OCI-LY7 (cell line): ENCODE results near the gene WDR4. TPM values are rescaled to one million over a fixed set of nuclear protein-coding genes. Genes with fewer than 3 reads are reported as not detected.

Experiments used
- BruUV-seq: library from RNA; stranded (reverse); fragments of 400-500 nt; replicated peaks from 2 replicates; lab custom pipeline; 2021; lab: Mats Ljungman, UMichigan
- CTCF ChIA-PET: fragments of 300-600 bp; sonication (Branson Sonifier 250); formaldehyde crosslinking; loops from one replicate; lab custom pipeline; 2022; ENCODE audit warnings: antibody characterized with exemption; ENCODE audit not compliant: unreplicated experiment; lab: Charles Lee
- POLR2A ChIA-PET: fragments of 300-600 bp; sonication (Branson Sonifier 250); formaldehyde crosslinking; loops from one replicate; lab custom pipeline; 2022; ENCODE audit warnings: antibody characterized with exemption; lab: Charles Lee
- DNase-seq: peaks from one replicate; pipeline ENCODE4 v3.0.0-alpha.2; 2015; ENCODE audit warnings: low spot score
- H2AFZ ChIP-seq: fragments of 200-600 bp; sonication (generic), shearing (Covaris generic); 2 replicates; pipeline ENCODE4 v1.6.1; 2014; ENCODE audit warnings: mild to moderate bottlenecking, antibody characterized with exemption, low read length, moderate library complexity
- H3K27ac ChIP-seq: fragments of 200-600 bp; sonication (generic); 2 replicates; pipeline ENCODE4 v1.5.1; 2014; ENCODE audit warnings: mixed run types, low read depth, mild to moderate bottlenecking, moderate library complexity, low read length, inconsistent platforms; ENCODE audit not compliant: poor library complexity, severe bottlenecking
- H3K36me3 ChIP-seq: fragments of 200-600 bp; sonication (generic); 2 replicates; pipeline ENCODE4 v1.6.1; 2014; ENCODE audit warnings: mild to moderate bottlenecking, antibody characterized with exemption, low read length, moderate library complexity, mixed read lengths; ENCODE audit not compliant: insufficient read depth
- H3K4me1 ChIP-seq: fragments of 200-600 bp; sonication (generic); 2 replicates; pipeline ENCODE4 v1.5.1; 2014; ENCODE audit warnings: mild to moderate bottlenecking, low read length; ENCODE audit not compliant: insufficient read depth, poor library complexity, severe bottlenecking
- H3K4me2 ChIP-seq: fragments of 200-600 bp; sonication (generic); 2 replicates; pipeline ENCODE4 v1.6.1; 2014; ENCODE audit warnings: mild to moderate bottlenecking, low read length
- H3K4me3 ChIP-seq: fragments of 200-600 bp; sonication (generic); 2 replicates; pipeline ENCODE4 v1.5.1; 2014; ENCODE audit warnings: mild to moderate bottlenecking, low read depth, low read length; ENCODE audit not compliant: poor library complexity, severe bottlenecking
- H3K79me2 ChIP-seq: fragments of 200-600 bp; sonication (generic); 2 replicates; pipeline ENCODE4 v1.6.1; 2016; ENCODE audit warnings: low read depth, mild to moderate bottlenecking, low read length, moderate library complexity, mixed read lengths; ENCODE audit not compliant: insufficient read depth
- H3K9me2 ChIP-seq: fragments of 200-600 bp; sonication (generic); 2 replicates; pipeline ENCODE4 v1.6.1; 2016; ENCODE audit warnings: mild to moderate bottlenecking, low read length, mixed read lengths; ENCODE audit not compliant: insufficient read depth
- H3K9me3 ChIP-seq: fragments of 200-600 bp; sonication (generic); 2 replicates; pipeline ENCODE4 v1.6.1; 2014; ENCODE audit warnings: mild to moderate bottlenecking, mixed run types, low read length, mixed read lengths
- H4K20me1 ChIP-seq: fragments of 200-600 bp; sonication (generic); 2 replicates; pipeline ENCODE4 v1.6.1; 2014; ENCODE audit warnings: mild to moderate bottlenecking, antibody characterized with exemption, low read length, moderate library complexity, mixed read lengths; ENCODE audit not compliant: insufficient read depth
- EZH2phosphoT487 ChIP-seq: fragments of 200-600 bp; sonication (generic); IDR thresholded peaks from 2 replicates; pipeline ENCODE4 v1.6.1; 2018; ENCODE audit warnings: low read depth, borderline replicate concordance, mild to moderate bottlenecking, mixed run types, antibody characterized with exemption, low read length, moderate library complexity, mixed read lengths
- intact Hi-C: fragments of 100-400 bp; cut with micrococcal nuclease; formaldehyde crosslinking; loops from one replicate; pipeline ENCODE4 v1.10.0; 2022; ENCODE audit not compliant: unreplicated experiment
- total RNA-seq, 2 experiments: library from RNA; depleted of rRNA in 1 of 2; stranded (reverse); fragments of >200 nt in 1 of 2; shearing (Covaris generic) in 1 of 2; gene quantifications; 2 replicates each; pipeline ENCODE4 v1.2.3, GENCODE V29; 2014 to 2022
- TF ChIP-seq, protein P1 (sequence below): fragments of 200-600 bp; sonication (generic); conservative IDR thresholded peaks from 2 replicates; pipeline ENCODE4 v1.5.1; 2014; ENCODE audit warnings: mild to moderate bottlenecking, antibody characterized with exemption, low read length, moderate library complexity, mixed read lengths

WDR4 gene
- total RNA-seq, 2 experiments from 2014 or later: 45.7 to 73.8 TPM

DNA sequence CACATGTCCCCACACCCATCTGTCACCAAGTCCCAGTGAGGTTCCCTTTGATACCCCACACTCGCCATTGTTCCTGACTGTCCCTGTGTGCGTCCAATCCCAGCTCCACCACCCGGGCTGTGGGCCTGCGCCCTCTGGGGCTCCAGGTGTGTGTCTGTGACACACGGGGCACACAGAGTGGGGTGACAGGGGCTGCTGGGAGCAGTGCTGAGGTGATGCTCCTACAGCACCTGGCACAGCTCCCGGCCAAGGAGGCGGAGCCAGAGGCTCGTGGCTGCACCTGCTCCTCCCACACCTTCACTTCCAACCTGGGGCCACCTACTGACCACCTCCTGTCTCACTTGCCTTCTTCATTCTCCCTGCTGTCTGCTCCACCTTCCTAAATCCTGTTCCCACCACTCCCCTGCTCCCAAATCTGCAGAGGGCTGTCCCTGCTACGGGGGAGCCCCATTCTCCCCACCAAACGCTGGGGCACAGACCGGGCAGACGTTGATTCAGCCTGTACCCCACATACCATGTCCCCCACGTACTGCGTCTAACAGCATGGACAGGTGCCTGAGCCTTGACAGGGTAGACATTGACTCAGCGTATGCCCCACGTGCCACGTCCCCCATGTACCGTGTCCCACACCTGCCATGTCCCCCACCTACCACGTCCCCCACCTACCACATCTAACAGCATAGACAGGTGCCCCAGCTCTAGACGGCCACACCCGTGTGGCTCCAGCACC lies 16.4 kb downstream of the WDR4 start:
- H3K9me3 ChIP-seq: no peaks in the 10 kb centered on the region
- ChIA-PET CTCF (no interaction called here), POLR2A (no interaction called here)
- no peak for DNase-seq
- peaks cover 7% of the 10 kb centered on the region; the same call in 1 of the 2 replicates for H4K20me1 ChIP-seq
- H3K4me2 ChIP-seq: no peak overlapping the region
- H3K79me2 ChIP-seq: peaks cover 38% of the 10 kb centered on the region
- no peak overlapping the region for H3K4me3 ChIP-seq
- H3K27ac ChIP-seq: no peak overlapping the region
- no peak overlapping the region for H2AFZ ChIP-seq
- TF ChIP-seq, protein P1, sequence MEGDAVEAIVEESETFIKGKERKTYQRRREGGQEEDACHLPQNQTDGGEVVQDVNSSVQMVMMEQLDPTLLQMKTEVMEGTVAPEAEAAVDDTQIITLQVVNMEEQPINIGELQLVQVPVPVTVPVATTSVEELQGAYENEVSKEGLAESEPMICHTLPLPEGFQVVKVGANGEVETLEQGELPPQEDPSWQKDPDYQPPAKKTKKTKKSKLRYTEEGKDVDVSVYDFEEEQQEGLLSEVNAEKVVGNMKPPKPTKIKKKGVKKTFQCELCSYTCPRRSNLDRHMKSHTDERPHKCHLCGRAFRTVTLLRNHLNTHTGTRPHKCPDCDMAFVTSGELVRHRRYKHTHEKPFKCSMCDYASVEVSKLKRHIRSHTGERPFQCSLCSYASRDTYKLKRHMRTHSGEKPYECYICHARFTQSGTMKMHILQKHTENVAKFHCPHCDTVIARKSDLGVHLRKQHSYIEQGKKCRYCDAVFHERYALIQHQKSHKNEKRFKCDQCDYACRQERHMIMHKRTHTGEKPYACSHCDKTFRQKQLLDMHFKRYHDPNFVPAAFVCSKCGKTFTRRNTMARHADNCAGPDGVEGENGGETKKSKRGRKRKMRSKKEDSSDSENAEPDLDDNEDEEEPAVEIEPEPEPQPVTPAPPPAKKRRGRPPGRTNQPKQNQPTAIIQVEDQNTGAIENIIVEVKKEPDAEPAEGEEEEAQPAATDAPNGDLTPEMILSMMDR: no peak
- no peak for TF ChIP-seq EZH2phosphoT487
- H3K9me2 ChIP-seq: no peaks in the 10 kb centered on the region
- intact Hi-C loops: no loop called here
- BruUV-seq: no TSS peak
- H3K4me1 ChIP-seq: no peaks in the 10 kb centered on the region
- peaks cover 93% of the 10 kb centered on the region for H3K36me3 ChIP-seq

DNA sequence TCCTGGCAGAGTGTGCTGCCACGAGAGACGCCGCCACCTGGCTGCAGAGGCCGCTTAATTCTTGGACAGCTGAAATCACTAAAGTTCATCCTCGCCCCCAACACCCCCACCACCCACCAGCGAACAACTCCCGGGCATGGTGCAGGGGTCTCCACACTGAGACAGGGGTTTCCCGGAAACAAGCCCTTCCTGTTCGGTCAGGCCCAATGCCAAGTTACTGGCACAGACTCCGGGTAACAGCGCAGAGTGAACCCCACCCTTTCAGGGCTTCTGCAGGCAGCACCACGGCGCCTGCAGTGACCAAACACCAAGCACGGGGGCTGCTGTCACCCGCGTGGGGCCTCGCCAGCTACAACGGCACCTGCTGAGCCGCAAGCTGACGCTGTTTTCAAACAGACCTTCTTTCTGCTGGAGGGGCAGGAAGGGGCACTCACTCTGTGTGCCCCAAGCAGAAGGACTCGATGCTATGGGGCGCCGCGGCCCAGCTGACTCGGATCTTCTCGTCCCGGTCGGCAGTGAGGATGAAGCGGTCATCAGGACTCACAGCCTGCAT lies 17.4 kb downstream of the WDR4 start:
- CTCF ChIA-PET: no interaction called here
- intact Hi-C loops: no loop called here
- no peaks in the 10 kb centered on the region for H3K9me3 ChIP-seq

More for the DNA sequence above, 17.4 kb downstream of the WDR4 start:
- TF ChIP-seq, protein P1: no peak
- no peak for TF ChIP-seq EZH2phosphoT487
- peaks cover 29% of the 10 kb centered on the region for H3K79me2 ChIP-seq
- H3K9me2 ChIP-seq: no peaks in the 10 kb centered on the region
- POLR2A ChIA-PET: no interaction called here
- DNase-seq: no peak
- peaks cover 94% of the 10 kb centered on the region for H3K36me3 ChIP-seq
- BruUV-seq: no TSS peak
- H4K20me1 ChIP-seq: peaks cover 5% of the 10 kb centered on the region; the same call in 1 of the 2 replicates
- no peak overlapping the region for H3K4me3 ChIP-seq
- H3K27ac ChIP-seq: no peak overlapping the region
- no peaks in the 10 kb centered on the region for H3K4me1 ChIP-seq
- no peak overlapping the region for H2AFZ ChIP-seq
- no peak overlapping the region for H3K4me2 ChIP-seq
